Fibroblast of villous mesenchyme (primary cell): ENCODE results near the gene VAMP5. TPM values are rescaled to one million over a fixed set of nuclear protein-coding genes. Genes with fewer than 3 reads are reported as not detected.
"Not testable (repeated sequence)": the region's sequence is repeated elsewhere in the genome, so short reads cannot be mapped to it uniquely, and the experiment has no call there.

ENCODE experiments used
- DNase-seq: peaks from one replicate; pipeline ENCODE4 v3.0.0-alpha.2; 2010; ENCODE audit warnings: low read depth
- H3K4me3 ChIP-seq: 2 replicates; pipeline ENCODE4 v1.5.1; 2011; ENCODE audit warnings: low read depth, mild to moderate bottlenecking, low read length
- total RNA-seq: library from RNA; depleted of rRNA; stranded (reverse); fragments of >200 nt; gene quantifications from 2 replicates; pipeline ENCODE4 v1.2.3, GENCODE V29; 2012
- TF ChIP-seq, protein P1 (sequence below): IDR thresholded peaks from 2 replicates; pipeline ENCODE4 v1.5.1; 2012; ENCODE audit warnings: low read depth, mild to moderate bottlenecking, low read length; ENCODE audit not compliant: insufficient read depth

VAMP5 gene
- total RNA-seq, 1 donor = 18.1 TPM

DNA sequence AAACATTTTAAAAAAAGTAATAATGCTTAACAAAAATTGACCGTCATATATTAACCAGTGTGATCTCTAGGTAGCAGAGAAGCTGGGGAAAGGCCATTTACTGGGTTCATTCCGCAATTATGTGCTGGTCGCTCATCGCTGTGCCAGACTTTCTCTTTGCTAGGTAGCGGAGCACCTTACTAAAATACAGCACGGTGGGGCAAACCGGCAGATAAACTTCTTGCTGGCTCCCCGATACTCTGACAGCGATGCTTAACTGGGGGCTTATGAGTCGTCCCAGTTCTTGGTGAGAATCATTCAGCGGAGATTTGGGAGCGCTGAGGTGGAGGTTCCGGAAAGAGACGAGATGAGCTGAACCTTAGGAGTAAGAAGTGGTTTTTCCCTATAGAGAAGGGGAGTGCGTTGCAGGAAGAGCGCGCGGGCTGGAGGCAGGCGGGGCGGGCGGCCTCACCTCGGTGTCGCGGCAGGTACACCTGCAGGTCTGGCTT lies 27.0 kb downstream of the VAMP5 start:
- peak overlapping the region; percentile 81 for H3K4me3 ChIP-seq
- TF ChIP-seq, protein P1, sequence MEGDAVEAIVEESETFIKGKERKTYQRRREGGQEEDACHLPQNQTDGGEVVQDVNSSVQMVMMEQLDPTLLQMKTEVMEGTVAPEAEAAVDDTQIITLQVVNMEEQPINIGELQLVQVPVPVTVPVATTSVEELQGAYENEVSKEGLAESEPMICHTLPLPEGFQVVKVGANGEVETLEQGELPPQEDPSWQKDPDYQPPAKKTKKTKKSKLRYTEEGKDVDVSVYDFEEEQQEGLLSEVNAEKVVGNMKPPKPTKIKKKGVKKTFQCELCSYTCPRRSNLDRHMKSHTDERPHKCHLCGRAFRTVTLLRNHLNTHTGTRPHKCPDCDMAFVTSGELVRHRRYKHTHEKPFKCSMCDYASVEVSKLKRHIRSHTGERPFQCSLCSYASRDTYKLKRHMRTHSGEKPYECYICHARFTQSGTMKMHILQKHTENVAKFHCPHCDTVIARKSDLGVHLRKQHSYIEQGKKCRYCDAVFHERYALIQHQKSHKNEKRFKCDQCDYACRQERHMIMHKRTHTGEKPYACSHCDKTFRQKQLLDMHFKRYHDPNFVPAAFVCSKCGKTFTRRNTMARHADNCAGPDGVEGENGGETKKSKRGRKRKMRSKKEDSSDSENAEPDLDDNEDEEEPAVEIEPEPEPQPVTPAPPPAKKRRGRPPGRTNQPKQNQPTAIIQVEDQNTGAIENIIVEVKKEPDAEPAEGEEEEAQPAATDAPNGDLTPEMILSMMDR = no peak

GRCh38 chr2:85611705-85612587 lies 27.7 kb downstream of the VAMP5 start, which contains the start of gene C2orf68:
Gene C2orf68, minus strand, starts transcription at chr2:85612066. Its CDS starts 82 bp downstream, at chr2:85611984.
- peak within 1 kb of the TSS; percentile 81 for H3K4me3 ChIP-seq
- DNase-seq = peak; percentile 87
- TF ChIP-seq, protein P1 = no peak

More for the DNA sequence above, 27.0 kb downstream of the VAMP5 start:
- DNase-seq = no peak

DNA sequence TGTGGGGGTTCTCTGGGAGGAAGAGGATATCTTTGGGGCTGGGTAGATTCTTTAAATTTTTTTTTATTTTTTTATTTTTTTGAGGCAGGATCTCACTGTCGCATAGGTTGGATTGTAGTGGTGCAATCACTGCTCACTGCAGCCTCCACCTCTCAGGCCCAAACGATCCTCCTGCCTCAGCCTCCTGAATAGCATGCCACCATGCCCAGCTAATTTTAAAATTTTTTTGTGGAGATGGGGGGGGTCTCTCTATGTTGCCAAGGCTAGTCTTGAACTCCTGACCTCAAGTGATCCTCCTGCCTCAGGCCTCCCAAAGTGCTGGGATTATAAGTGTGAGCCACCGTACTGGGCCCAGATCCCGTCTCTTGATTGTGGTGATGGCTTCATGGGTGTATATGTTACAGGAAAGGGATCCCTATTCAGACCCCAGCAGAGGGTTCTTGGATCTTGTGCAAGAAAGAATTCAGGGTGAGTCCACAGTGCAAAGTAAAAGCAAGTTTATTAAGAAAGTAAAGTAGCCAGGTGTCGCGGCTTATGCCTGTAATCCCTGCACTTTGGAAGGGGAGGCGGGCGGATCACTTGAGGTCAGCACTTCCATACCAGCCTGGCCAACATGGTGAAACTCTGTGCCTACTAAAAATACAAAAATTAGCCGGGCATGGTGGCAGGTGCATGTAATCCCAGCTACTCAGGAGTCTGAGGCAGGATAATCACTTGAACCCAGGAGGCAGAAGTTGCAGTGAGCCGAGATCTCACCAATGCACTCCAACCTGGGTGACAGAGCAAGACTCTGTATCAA lies 29.7 kb downstream of the VAMP5 start:
- TF ChIP-seq, protein P1 = no peak
- DNase-seq = no peak
- H3K4me3 ChIP-seq = no peak overlapping the region

DNA sequence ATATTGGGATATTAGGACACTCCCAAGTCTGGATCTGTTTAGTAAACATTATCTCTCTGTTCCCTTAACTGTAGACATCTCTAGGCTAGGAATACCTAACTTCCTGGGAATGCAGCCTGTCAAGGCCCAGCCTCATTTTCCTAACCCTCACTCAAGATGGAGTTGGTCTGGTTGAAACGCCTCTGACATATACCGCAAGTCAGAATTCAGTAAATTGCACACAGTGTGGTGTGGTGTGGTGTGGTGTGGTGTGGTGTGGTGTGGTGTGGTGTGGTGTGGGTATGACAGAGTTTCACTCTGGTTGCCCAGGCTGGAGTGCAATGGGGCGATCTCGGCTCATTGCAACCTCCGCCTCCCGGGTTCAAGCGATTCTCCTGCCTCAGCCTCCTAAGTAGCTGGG lies 30.5 kb downstream of the VAMP5 start:
- not testable (repeated sequence) for H3K4me3 ChIP-seq, DNase-seq

DNA sequence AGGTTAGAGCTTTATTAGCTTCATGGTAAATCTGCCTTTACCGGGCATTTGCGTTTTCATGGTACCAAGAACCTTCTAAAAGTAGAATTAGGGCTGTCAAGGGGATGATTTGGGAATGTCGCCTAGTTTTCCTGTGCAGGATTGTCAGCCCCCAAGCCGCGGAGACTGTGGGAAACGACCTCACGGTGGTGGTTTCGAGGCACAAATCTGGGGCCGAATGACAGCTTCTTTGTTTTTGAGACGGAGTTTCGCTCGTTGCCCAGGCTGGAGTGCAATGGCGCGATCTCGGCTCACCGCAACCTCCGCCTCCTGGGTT lies 31.1 kb downstream of the VAMP5 start:
- no peak for DNase-seq
- H3K4me3 ChIP-seq = no peak overlapping the region
- TF ChIP-seq, protein P1 = no peak

DNA sequence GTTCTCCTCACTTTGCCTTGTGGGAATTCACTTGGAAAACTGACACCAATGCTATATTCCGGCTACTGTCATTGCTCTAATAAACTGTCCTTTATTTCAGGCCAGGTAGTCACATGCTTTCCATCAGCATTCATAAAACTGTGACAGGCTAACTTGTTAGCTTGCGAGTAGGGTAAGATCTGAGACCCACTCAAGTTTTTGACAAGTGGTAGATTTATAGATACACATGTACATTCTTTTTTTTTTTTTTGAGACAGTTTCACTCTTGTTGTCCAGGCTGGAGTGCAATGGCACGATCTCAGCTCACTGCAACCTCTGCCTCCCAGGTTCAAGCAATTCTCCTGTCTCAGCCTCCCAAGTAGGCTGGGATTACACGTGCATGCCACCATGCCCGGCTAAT lies 33.5 kb downstream of the VAMP5 start:
- not testable (repeated sequence) for H3K4me3 ChIP-seq, DNase-seq

- DNase-seq = no peak
- TF ChIP-seq, protein P1 = no peak
- H3K4me3 ChIP-seq = no peak overlapping the region
Observed at GRCh38 chr2:85619617-85620016, 35.4 kb downstream of the VAMP5 start.
